GM19023 (cell line): ENCODE data around the gene TEX264.
A peak's percentile ranks its signal among the peaks of the same experiment; 100 is the strongest.

Experiments used
- ATAC-seq: cut with Tn5 transposase; IDR thresholded peaks from one replicate; pipeline ENCODE4 v1.9.1; 2021; ENCODE audit warnings: mild to moderate bottlenecking, moderate library complexity; ENCODE audit not compliant: unreplicated experiment

The TEX264 gene

DNA sequence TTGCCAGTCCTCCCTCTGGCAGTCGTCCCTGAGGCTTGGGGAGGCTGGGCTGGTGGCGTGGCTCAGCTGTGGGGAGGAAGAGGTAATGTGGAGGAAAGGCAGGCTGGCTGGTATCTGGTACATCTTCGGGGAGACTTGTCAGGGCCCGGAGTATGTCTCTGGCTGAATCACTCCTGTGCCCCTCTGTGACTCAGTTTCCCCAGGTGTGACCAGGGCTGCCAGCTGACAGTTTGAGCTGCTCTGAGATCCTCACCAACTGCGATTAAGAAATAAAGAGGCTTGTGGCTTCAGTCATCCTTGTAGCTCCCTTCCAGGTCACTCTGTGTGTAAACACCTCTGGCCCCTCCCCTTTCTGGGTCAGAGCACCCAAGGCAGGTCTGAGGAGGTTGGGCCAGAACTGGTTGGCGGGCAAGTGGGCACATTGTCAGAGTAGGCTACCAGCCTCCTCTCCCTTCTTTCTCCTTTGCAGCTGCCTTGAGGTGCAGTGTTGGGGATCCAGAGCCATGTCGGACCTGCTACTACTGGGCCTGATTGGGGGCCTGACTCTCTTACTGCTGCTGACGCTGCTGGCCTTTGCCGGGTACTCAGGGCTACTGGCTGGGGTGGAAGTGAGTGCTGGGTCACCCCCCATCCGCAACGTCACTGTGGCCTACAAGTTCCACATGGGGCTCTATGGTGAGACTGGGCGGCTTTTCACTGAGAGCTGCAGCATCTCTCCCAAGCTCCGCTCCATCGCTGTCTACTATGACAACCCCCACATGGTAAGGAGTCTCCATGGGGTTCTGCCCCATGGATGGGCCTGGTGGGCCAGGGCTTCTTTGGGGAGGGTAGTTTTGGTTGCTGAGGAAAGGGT lies 3.0 kb downstream of the TEX264 start:
- ATAC-seq = no peak

DNA sequence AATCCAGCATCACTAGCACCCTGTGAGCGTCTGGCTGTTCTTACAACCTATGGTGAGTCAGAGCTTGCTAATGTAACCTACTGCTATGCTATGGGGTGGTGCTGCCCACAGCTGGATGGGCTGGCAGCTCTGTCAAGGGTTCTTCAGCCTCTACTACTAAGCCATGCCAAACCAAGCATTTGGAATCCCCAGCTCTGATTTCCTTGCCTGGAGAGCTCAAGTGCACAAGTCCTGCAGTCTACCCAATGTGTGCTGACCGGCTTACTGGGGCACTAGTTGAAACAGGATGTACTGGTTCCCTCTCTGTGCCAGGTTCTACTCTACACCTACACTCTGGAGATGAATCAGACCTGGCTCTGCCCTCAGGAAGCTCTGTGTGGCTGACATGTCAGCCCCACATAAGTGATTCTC lies 4.2 kb downstream of the TEX264 start:
- no peak for ATAC-seq

DNA sequence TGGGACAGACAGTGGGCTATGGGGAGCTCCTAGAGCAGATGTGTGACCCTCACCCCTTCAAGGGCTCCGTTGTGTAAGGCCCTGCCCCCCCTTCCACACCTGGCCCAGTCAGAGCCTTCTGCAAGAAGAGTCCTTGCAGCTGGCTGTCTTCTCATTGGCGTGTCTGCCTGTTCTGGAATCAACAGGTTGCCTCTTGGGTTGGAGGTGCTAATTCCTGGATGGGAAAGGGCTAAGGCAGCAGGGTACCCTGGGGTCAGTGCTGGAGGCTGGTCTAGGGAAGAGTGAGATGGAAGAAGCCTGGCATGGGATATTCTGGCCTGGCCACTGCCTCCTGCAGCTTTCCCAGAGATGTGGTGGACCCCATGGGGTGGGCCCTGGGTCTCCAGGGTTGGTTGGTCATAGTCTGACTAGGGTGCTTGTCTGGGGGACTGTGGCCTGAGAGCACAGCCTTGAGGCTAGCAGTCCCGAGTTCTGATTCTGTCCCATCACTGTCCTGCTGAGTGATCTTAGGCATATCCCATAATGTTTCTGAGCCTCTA lies 5.1 kb downstream of the TEX264 start:
- no peak for ATAC-seq

DNA sequence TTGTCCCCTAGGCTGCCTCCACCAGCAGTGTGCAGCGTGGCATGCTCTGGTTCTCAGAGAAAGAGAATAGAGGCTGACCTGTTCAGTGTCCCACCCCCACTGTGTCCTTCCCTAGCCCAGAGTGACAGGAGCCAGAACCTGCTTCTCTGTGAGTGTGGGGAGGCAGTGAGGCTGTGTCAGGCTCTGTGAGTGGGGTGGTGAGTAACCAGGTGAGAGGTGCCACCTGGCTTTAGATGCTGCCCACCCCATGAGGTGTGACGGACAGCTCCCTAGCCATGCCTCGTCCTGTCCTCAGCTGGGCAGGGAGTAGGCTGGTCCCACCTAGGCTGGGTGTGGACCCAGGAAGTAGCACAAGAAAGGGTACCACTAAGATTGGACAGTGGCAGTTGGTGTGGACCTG lies 6.3 kb downstream of the TEX264 start:
- ATAC-seq = no peak

DNA sequence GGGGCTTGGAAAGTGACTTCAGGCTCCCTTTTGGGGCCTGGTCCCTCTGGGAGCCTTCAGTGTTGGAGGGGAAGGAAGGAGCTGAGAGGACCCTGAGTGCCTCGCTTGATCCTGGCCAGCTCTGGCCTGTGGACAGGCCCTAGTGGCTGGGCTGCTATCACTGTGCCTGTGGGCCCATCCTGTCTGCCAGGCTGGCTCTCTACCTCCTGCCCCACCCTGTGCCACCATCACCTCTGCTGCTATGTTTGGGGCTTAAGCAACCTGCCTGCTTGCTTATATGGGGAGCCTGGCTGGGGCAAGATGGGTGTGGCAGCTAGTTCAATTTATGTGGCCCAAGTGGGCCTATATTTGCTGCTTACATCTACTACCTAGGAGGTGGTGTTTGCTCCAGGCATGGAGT lies 7.1 kb downstream of the TEX264 start:
- no peak for ATAC-seq

DNA sequence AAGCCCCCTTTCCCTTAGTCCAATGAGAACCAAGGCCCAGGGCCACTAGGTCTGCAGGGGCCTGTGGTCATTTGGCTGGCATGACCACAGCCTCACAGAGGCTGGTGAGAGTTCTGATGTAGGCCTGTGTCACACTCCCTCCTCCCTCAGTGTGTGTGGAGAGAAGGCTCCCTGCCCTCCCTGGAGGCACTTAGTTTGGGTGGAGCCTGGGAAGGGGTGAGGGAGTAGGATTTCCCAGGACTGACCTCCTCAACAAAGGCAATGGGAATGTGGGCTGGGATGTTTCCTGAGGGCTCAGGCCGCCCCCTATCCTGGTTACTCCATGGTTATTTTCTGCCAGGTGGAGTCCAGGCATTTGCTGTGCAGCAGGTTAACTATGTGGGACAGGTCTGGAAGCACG lies 7.6 kb downstream of the TEX264 start:
- no peak for ATAC-seq

DNA sequence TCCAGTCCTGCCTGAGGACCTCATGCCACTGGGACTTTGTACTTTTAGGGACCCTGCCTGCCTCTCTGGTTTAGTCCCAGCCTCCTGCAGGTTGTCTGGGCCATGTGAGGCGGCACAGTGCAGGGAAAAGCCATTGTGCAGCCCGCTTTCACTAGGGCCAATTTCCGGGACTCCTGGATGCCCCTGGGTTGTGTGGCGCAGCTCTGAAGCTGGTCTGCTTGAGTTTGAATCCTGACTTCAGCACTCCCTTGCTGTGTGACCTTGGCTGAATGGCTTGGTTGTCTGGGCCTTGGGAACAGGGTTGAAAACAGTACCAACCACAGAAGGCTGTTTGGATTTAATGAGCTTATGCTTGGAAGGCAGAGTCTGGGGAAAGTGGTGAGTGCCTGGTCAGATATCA lies 8.3 kb downstream of the TEX264 start:
- ATAC-seq = no peak

DNA sequence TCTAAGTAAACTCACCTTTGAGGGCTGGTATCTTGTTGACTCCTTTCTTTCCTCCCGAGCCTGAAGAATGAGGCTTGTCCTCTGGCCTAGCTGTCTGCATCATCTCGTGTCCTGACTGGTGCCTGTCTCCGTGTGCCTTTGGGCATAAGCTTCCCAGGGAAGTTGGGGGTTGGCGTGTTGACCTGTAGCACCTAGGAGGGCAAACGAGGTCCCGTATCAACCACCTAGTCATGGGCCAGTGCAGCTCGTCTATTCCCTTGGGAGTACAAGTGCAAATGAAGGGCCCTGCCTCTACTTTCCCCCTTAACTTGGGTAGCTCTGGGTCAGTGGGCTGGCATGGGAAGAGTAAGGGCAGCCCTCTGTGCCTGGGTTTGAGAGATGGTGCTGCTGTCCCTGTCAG lies 8.7 kb downstream of the TEX264 start:
- ATAC-seq = no peak

DNA sequence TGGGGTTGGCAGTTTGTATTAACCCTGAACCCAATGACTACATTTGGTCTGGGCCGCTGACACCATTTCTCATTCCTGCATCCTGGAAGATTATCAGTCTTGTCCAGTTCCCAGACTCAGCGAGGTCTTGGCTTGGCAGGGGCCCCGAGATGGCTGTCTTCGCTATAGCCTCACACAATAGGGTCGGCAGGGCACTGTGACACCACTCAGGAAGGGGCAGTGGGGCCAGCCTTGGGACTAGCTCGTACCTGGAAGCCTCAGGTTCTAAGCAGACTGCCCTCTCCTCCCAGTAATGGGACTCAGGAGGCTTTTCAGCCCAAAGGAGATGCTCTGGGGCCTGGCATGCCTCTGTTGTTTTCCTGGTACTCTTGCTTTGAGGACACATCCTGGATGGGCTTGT lies 9.1 kb downstream of the TEX264 start:
- no peak for ATAC-seq

DNA sequence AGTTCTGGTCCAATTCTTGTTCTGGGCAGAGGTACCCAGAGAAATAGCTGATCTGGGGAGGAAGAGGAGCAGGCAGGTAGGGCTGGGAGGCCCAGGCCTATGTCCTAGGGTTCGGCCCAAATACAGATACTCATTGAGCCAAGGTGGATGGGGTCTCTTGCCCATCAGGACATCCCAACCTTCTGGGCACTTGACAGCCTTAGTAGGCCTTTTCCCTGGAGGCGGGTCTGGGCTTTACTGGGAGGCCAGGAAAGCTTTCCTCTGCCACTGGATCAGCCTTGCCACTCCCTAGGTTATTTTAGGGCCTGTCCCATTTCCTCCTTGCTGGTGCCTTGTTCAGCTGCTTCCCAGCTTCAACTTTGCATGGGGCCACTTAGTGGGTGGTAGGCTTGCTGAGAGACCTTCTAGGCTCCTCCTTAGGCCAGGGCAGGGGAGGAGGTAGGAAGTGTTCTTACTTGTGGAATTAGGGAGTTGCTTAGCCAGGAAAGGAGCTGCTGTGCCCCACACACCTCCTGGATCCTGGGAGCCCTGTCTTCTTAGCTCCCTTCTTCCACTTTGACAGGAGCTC lies 9.7 kb downstream of the TEX264 start:
- no peak for ATAC-seq

DNA sequence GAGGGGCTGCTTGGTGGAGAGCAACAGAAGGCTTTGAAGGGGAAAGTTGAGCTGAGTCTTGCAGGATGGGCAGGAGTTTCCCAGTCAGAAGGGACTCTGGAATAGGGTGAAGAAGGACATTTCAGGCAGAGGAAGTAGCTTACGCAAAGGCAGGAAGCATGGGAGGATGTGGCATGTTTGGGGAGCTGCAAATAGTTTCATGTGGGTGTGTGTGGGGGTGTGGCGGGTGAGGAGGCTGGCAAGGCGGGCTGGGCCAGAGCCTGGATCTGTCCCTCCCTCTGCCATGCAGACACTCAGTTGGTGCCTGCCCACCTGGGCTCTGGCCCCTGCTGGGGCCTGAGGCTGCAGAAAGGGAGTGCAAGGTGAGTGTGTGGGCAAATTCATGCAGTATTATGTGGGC lies 10.4 kb downstream of the TEX264 start:
- no peak for ATAC-seq

DNA sequence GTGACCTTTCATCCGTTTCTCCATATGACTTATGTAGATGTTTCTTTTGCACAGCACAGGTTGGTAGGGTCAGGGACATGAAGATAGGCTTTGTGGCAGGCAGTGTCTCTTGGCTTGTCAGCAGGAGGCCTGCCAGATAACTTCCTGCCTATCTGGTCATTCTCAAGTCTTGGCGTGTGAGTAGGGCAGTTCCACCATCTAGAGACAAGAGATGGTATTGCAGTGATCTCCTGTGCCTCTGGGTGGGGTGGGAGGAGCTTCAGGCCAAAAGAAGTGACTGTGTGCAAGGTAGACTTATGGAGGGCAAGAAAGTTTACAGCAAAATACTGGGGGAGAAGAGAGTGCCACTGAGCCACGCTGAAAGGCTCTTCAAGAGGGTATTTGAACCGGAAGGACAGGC lies 11.0 kb downstream of the TEX264 start:
- peak; percentile 87 for ATAC-seq

DNA sequence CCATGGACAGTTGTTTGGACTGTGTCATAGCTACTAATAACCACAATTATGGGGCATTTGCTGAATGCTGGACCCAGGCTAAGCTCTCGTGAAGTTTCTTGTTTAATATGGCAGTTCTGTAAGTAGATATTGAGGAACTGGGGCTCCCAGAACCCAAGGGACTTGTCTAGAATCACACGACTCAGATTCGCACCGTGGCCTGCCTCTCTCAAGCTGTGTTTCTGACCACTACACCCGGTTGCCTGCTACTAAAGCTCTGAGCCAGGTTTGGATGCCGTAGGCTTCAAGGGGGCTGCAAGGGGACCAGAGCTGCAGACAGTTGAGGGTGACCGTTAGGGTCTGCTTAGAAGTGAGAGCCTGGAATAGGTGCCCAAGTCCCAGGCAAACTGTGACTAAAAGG lies 11.5 kb downstream of the TEX264 start:
- ATAC-seq = no peak

DNA sequence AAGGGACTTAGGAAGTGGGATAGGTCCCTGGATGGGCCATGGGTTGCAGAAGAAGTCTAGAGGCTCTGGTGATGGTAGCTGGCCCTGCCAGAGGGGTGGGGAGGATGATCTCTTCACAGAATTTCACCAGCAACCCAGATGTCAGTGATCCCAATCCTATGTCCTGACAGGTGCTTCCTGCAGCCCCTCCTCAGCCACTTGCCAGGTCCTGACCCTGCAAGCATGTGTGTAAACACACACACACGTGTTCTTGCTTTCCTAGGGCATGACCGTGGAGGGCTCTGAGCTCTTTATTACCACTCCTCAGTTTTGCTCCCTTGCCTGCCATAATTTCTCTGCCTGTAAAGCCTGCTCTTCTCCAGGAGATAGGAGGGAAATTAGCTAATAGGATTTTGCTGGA lies 12.5 kb downstream of the TEX264 start:
- no peak for ATAC-seq

DNA sequence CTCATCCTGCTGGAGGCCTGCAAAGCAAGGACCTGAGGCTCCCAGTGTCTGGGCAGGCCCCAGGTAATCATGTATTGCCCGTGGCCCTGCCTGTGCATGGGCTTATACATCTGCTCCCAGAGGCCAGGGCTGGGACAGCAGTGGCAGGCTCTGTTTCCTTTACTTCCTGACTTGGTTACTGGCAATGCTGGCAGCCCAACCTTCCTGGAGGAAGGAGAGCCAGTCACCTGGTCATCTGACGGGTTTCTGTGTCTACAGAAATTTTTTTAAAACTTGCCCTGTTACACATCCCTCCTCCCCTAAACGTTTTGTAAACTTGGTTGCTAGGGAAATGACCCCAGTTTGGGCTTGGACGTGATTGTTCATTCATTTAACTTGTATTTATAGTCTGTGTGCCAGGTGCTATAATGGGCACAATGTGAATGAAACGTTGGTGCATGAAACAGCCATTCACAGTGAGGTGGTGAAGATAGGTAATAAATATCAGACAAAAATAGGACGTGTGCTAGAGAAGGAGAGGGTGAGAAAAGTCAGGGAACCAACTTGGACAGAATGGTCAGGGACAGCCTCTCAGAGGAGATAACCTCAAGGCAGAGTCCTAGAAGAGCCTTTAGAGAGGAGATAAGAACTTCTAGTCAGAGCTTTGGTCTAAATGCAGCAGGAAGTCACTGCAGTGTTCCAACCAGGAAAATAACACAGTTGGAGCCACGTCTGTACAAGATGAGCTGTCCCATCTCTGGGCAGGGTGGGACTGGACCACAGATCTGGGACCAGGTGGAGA lies 14.1 kb downstream of the TEX264 start:
- ATAC-seq = no peak

DNA sequence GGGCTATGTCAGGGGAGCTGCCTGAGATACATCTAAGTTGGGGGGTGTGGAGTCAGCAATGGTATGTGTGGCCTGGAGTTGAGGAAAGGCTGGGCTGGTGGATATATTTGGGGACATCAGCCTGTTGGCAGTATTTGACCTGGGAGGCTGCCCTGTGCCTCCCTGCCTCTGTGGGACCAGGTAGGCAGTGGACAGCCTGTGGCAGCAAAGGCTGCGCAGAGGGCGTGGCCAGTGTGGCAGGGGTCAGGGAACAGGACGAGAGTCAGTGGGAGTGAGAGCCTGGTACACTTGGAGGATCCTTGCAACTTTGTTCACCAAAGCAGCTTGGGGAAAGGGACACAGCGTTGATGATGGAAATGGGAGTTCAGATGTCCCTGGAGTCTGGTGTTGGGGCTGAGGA lies 15.0 kb downstream of the TEX264 start:
- ATAC-seq = no peak

DNA sequence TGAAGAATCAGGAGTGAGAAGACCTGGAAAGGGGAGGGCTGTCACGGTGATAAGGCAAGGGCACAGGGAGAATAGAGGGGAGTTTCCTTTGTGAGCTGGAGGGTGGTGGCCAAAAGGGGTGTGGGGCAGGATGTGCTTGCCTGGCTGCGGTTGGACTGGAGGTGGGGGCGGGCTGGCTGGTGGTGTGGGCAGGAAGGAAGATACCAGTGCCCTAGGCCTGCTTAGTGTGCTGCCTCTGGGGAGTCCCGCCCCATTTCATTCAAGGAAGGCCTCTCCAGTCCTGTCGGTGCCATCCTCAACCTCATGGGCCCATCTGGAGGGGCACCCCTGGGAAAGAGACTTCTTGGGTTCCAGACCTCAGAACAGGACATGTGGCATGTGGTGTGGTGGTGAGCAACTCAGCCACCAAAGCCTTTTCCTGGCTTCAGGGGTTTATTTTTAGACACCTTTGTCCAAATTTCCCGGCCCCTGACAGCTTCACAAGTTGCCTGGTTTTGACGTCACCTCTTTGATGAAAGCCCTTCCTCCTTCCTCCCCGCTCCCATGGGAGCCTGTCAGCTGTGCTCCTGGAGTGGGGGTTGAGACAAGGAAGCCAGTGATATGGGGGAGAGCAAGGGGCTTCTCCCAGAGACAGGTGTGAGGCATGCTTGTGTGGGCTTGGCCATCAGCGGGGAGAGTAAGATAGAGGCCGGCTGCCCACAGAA lies 15.6 kb downstream of the TEX264 start:
- no peak for ATAC-seq

DNA sequence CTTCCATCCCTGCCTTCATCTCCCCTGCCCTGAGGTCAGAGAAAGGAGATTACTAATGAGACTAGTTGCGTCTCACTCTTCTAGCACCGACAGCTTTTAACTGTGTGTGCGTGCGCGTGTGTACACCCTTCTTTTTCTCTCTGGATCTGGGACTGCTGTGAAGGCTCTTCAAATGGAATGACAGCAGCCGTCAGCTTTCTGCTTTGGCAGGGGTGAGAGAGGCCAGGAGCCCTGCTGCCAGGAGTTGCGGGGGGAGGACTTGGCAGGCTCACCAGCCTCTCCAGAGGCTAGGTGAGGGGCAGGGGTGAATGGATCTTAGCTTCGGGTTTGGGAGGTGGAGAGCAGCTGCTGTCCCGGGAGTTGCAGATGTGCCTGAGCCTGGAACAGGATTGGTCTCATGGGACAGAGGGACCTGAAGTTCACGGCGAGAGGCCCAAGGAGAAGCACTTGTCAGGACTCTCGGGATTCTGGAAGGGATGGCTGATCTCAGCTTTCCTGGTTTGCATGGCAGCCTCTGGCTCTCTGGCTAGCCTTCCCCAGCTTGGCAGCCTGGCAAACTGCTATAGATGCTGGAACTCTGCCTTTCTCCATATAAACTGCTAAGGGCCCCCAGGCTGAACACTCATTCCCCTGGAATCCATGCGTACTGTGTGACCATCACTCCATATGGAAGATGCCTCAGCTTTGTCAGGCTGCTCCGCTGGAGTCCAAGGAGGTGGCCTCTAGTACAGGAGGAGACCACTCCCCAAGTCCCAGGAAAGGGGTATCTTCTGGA lies 16.6 kb downstream of the TEX264 start:
- no peak for ATAC-seq

DNA sequence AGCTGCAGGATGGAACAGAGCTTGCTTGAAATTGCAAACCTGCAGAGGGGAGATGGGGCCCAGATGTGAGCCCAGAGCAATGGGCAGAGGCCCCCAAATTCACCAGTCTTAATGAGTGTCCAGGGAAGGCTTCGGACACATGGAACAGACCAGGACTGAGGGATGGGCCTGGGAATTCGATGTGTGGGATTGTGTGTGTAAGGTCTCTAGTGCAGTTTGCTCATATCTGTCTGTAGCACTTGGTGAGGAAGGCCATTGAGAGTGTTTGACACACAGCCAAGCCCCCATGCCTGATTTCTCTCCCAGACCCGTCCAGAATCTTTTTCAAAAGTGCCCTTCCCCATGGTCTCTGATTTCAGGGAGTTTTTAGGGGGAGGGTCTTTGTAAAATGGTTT lies 17.2 kb downstream of the TEX264 start:
- no peak for ATAC-seq

DNA sequence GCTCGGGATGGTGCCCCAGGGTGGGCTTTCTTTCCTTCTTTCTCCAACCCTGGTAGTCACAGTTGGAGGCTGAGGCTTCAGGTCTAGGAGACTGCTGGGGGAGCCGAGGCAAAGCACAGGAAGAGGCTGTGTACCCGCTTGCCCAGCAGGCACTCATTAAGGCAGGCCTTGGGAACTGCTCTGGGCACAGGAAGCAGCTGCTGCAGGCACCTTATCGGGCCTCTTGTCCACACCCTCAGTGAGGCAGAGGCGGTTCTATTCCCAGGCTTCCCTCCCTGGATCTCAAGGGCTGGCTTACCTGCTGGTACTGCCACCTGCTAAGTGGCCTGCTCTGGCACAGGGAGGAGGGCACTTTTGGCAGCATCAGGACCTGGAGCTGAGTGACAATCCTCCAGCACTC lies 20.0 kb downstream of the TEX264 start:
- no peak for ATAC-seq
